Psoas muscle (tissue), 8 donors: ENCODE data around the gene GP1BB. TPM values are rescaled to one million over a fixed set of nuclear protein-coding genes. Genes with fewer than 3 reads are reported as not detected.
"Not testable (repeated sequence)": the region's sequence is repeated elsewhere in the genome, so short reads cannot be mapped to it uniquely, and the experiment has no call there.

Source experiments
- ATAC-seq, 4 donors: fragments of 200-7000 bp; cut with Tn5 transposase; one replicate each; pipeline ENCODE4 v1.9.1; 2020; ENCODE audit warnings: moderate library complexity in 3 of 4, mild to moderate bottlenecking in 2 of 4
- DNase-seq, 2 donors: peaks; one replicate each; pipeline ENCODE4 v3.0.0-alpha.2; 2020
- H3K27ac ChIP-seq: fragments of 200-600 bp; one replicate; pipeline ENCODE4 v1.8.0; 2022
- H3K27me3 ChIP-seq, 3 donors: fragments of 200-600 bp in 1 of 3; one replicate each; pipeline versions ENCODE4 v1.6.1 to v1.8.0; 2013 to 2022; ENCODE audit warnings: low read length in 2 of 3, mild to moderate bottlenecking in 2 of 3, moderate library complexity in 1 of 3; ENCODE audit not compliant: insufficient read depth in 3 of 3
- H3K36me3 ChIP-seq, 2 donors: fragments of 200-600 bp in 1 of 2; one replicate each; pipeline versions ENCODE4 v1.6.1 to v1.8.0; 2013 to 2022; ENCODE audit warnings: low read depth in 1 of 2, mild to moderate bottlenecking in 1 of 2, moderate library complexity in 1 of 2; ENCODE audit not compliant: insufficient read depth in 1 of 2
- H3K4me1 ChIP-seq: fragments of 200-600 bp; one replicate; pipeline ENCODE4 v1.8.0; 2022
- H3K4me3 ChIP-seq: fragments of 200-600 bp; one replicate; pipeline ENCODE4 v1.8.0; 2022; ENCODE audit warnings: mild to moderate bottlenecking
- H3K9me3 ChIP-seq: fragments of 200-600 bp; one replicate; pipeline ENCODE4 v1.8.0; 2022
- WGBS, 3 donors: extraction: QIAGEN DNeasy Blood & Tissue Kit; methylation state at CpG; one replicate each; pipeline versions ENCODE4 v1.1.6 to v1.1.7; 2013; 5-methylcytosine and 5-hydroxymethylcytosine counted together
- intact Hi-C, 2 donors: fragments of 100-400 bp; cut with DNase I; formaldehyde crosslinking; loops; one replicate each; pipeline versions ENCODE4 v1.11.0 to v1.14.2; 2022
- polyA plus RNA-seq, 3 donors: library from polyadenylated mRNA; stranded (reverse); fragments of 200-250 nt; gene quantifications; one replicate each; pipeline ENCODE4 v1.2.3, GENCODE V29; 2013
- total RNA-seq, 4 donors: library from RNA; stranded (reverse); fragmentation: NEBNext Ultra II Directional in 2 of 4; extraction: Animal tissue kit (Norgen Biotek cat#: 25700) in 2 of 4; gene quantifications; one replicate each; pipeline versions ENCODE4 v1.2.1 to v1.2.4, GENCODE V29; 2021 to 2023
- TF ChIP-seq, protein P1 (sequence below): fragments of 200-600 bp; IDR thresholded peaks from one replicate; pipeline ENCODE4 v1.8.0; 2022; ENCODE audit warnings: antibody characterized with exemption
- donor health status: healthy with polysubstance abuse.
- donor health status: DM: no; HTN: no; CAD: no; lungs with moderate emphysema.
- donor health status: Bipolar disorder and iron deficiency.
- donor health status: healthy.
- donor health status: DM: yes; HTN: yes; CAD: no.
- donor health status: DM: no; HTN: no; CAD: no.
- donor health status: DM: no; HTN: no; CAD: no.
- donor health status: DM: yes; HTN: yes; CAD: no.

The GP1BB gene
- total and polyA plus RNA-seq, 7 donors = 0.14 to 1.8 (median 0.58) TPM; not detected in 3

DNA sequence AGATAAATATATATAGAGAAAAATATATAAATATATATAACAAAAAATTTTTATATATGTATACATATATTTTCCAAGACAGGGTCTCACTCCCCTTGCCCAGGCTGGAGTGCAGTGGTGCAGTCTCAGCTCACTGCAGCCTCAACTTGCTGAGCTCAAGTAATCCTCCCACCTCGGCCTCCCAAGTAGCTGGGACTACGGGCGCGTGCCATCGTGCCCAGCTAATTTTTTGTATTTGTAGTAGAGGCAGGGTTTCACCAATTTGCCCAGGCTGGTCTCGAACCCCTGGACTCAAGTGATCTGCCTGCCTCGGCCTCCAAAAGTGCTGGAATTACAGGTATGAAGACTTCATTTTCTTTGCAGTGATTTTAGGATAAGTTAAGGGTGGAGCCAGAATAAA, 47.9 kb upstream of the GP1BB start:
- 89 to 94% (median 93%) methylated on average over 7 of the region's 7 CpGs for WGBS, 3 donors
- no peak for ATAC-seq

DNA sequence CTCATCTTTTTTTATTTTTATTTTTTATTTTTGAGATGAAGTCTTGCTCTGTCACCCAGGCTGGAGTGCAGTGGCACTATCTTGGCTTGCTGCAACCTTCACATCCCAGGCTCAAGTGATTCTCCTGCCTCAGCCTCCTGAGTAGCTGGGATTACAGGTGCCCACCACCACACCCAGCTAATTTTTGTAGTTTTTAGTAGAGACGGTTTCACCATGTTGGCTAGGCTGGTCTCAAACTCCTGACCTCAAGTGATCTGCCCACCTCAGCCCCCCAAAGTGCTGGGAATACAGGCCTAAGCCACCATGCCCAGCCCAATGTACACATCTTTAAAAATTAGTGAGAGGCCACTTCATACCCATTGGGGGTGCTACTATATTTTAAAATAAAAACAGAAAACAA, 46.9 kb upstream of the GP1BB start:
- 56 to 71% (median 69%) methylated on average over 1 of the region's 1 CpG for WGBS, 3 donors
- H3K36me3 ChIP-seq, H3K9me3 ChIP-seq, ATAC-seq, H3K4me1 ChIP-seq, H3K4me3 ChIP-seq, intact Hi-C loops, H3K27ac ChIP-seq, DNase-seq: not testable (repeated sequence)
- H3K27me3 ChIP-seq = peaks cover 0 to 11% (median 0%) of the 10 kb centered on the region in 3 donors

More for the DNA sequence above, 47.9 kb upstream of the GP1BB start:
- Histone ChIP-seq H3K36me3 (no peaks in the 10 kb centered on the region), H3K27ac (no peak overlapping the region), H3K4me3 (no peak overlapping the region), H3K9me3 (no peaks in the 10 kb centered on the region), H3K4me1 (no peaks in the 10 kb centered on the region), H3K27me3 (peaks cover 0 to 7% (median 0%) of the 10 kb centered on the region in 3 donors)
- intact Hi-C loops = no loop called here
- TF ChIP-seq, protein P1, sequence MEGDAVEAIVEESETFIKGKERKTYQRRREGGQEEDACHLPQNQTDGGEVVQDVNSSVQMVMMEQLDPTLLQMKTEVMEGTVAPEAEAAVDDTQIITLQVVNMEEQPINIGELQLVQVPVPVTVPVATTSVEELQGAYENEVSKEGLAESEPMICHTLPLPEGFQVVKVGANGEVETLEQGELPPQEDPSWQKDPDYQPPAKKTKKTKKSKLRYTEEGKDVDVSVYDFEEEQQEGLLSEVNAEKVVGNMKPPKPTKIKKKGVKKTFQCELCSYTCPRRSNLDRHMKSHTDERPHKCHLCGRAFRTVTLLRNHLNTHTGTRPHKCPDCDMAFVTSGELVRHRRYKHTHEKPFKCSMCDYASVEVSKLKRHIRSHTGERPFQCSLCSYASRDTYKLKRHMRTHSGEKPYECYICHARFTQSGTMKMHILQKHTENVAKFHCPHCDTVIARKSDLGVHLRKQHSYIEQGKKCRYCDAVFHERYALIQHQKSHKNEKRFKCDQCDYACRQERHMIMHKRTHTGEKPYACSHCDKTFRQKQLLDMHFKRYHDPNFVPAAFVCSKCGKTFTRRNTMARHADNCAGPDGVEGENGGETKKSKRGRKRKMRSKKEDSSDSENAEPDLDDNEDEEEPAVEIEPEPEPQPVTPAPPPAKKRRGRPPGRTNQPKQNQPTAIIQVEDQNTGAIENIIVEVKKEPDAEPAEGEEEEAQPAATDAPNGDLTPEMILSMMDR = no peak
- no peak for DNase-seq

DNA sequence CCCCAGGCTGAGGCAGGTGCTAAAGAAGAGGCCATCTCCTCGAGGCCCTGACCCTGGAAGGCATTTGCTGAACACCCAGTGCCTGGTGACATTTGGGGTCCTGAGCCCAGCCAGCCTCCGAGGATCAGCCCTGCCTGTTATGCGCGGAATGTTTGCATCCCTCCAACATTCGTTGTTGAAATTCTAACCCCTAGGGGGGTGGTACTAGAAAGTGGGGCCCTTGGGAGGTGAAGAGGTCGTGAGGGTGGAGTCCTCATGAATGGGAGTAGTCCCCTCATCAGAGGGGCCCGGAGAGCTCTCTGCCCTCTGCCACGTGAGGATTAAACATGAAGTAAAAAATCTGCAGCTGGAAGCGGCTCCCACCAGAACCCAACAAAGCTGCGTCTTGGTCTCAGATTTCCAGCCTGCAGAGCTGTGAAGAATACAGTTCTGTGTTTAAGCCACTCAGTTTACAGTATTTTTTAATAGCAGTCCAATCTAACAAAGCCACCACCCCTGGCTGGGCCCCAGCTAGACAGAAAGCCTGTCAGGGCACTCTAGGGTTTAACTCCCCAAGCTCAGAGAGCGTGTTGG, 44.3 kb upstream of the GP1BB start:
- ATAC-seq (no peak), DNase-seq (no peak)
- Histone ChIP-seq H3K4me3 (no peak overlapping the region), H3K27me3 (peaks cover 0 to 22% (median 0%) of the 10 kb centered on the region in 3 donors), H3K4me1 (no peaks in the 10 kb centered on the region), H3K36me3 (no peaks in the 10 kb centered on the region), H3K27ac (no peak overlapping the region), H3K9me3 (no peaks in the 10 kb centered on the region)
- TF ChIP-seq, protein P1 = no peak
- WGBS, 3 donors = 54 to 65% (median 61%) methylated on average over 11 of the region's 11 CpGs
- intact Hi-C loops = loop anchor here (1.0 to 2.0 kb wide), 3 partner anchors 37 to 232 kb away; no protein-coding TSS in a partner anchor

DNA sequence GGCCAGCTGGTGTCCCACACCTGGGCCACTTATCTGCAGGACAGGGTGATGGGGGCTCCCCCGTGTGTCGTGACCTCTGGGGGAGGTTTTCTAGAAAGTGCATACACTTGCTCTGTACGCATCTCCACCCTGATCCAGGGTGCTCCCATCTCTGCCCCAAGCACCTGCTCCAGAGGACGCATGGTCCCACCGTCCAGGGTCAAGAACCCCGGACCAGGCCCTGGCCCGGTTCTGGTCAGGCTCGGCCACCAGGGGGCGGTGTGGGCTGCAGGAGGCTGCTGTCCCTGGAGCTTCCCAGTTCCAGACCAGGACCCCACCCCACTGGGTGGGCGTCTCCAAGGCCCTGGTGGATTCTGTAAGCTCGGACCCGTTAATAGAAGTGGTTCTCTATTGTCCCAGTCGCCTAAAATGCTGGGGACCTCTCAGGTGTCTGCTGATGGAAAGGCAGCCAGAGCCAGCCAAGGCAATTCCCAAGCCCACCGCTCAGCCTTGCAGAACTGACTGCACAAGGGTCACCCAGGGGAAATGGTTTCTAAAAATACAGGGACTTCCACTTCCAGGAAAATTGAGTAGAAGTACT, 43.7 kb upstream of the GP1BB start:
- H3K4me1 ChIP-seq = no peaks in the 10 kb centered on the region
- H3K9me3 ChIP-seq = no peaks in the 10 kb centered on the region
- peaks cover 0 to 22% (median 0%) of the 10 kb centered on the region in 3 donors for H3K27me3 ChIP-seq
- H3K27ac ChIP-seq = no peak overlapping the region
- DNase-seq (peak; percentile 65 to 80), ATAC-seq (peak; percentile 73 to 92 (median 83))
- TF ChIP-seq, protein P1 = peak; percentile 92
- no peak overlapping the region for H3K4me3 ChIP-seq
- 27 to 31% (median 28%) methylated on average over 14 of the region's 14 CpGs for WGBS, 3 donors
- H3K36me3 ChIP-seq = no peaks in the 10 kb centered on the region
- intact Hi-C loops = loop anchor here (1.0 to 2.0 kb wide), 3 partner anchors 37 to 231 kb away; no protein-coding TSS in a partner anchor

DNA sequence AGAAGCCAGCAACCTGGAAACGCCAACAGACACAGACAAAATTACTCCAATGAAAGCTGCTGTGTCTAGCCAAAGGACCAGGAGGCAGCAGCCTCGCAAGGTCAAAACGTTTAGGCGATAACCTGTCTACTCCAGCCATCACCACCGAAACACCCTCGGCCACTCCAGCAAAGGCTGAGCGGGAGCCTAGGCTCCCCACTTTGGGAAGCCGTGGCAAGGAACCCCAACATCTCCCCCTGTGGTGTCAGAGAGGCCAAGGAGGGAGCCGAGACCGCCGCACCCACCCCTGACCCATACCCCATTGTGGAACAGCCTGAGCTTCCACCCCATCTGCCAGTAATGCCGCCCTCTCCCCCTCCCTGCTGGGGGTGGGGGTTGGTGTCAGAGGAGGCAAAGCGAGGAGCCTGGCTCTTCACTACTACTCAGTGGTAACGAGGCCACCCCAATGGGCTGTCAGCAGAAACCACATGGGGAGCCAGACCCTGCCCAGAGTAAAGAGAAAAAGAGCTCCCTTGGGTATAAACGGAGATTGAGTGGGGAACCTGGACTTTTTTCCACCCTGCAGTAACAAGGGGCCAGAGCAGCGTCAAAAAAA, 43.0 kb upstream of the GP1BB start:
- Histone ChIP-seq H3K27ac (no peak overlapping the region), H3K36me3 (no peaks in the 10 kb centered on the region), H3K4me1 (no peaks in the 10 kb centered on the region), H3K4me3 (no peak overlapping the region), H3K27me3 (peaks cover 0 to 22% (median 0%) of the 10 kb centered on the region in 3 donors), H3K9me3 (no peaks in the 10 kb centered on the region)
- WGBS, 3 donors = 89 to 93% (median 90%) methylated on average over 15 to 16 of the region's 16 CpGs
- no peak for ATAC-seq
- intact Hi-C loops = no loop called here
- TF ChIP-seq, protein P1 = no peak
- no peak for DNase-seq
